Calu3 (cell line): ENCODE results near the gene FARS2. TPM values are rescaled to one million over a fixed set of nuclear protein-coding genes. Genes with fewer than 3 reads are reported as not detected.

Experiments
- BruUV-seq: library from RNA; stranded (reverse); fragments of 400-500 nt; replicated peaks from 2 replicates; lab custom pipeline; 2021; lab: Mats Ljungman, UMichigan
- CTCF ChIA-PET: fragments of 300-600 bp; sonication (Branson Sonifier 250); formaldehyde crosslinking; loops from one replicate; lab custom pipeline; 2022; ENCODE audit warnings: antibody characterized with exemption; lab: Charles Lee
- DNase-seq: peaks from one replicate; pipeline ENCODE4 v3.0.0; 2022
- H3K27ac Mint-ChIP-seq: one replicate; pipeline ENCODE4 v1.8.0; 2022; ENCODE audit warnings: mixed read lengths; ENCODE audit not compliant: unreplicated experiment
- H3K27me3 Mint-ChIP-seq: one replicate; pipeline ENCODE4 v1.8.0; 2022; ENCODE audit warnings: mixed read lengths; ENCODE audit not compliant: unreplicated experiment
- H3K36me3 Mint-ChIP-seq: one replicate; pipeline ENCODE4 v1.8.0; 2022; ENCODE audit warnings: mild to moderate bottlenecking, moderate library complexity, mixed read lengths; ENCODE audit not compliant: insufficient read depth, unreplicated experiment
- H3K4me1 Mint-ChIP-seq: one replicate; pipeline ENCODE4 v1.8.0; 2022; ENCODE audit warnings: mild to moderate bottlenecking, low read depth, mixed read lengths; ENCODE audit not compliant: unreplicated experiment
- H3K4me3 Mint-ChIP-seq: one replicate; pipeline ENCODE4 v1.8.0; 2022; ENCODE audit warnings: mild to moderate bottlenecking, low read depth, moderate library complexity, mixed read lengths; ENCODE audit not compliant: unreplicated experiment
- H3K9me3 Mint-ChIP-seq: one replicate; pipeline ENCODE4 v1.8.0; 2022; ENCODE audit warnings: low read depth, mixed read lengths; ENCODE audit not compliant: unreplicated experiment
- CTCF ChIP-seq: fragments of 200-600 bp; IDR thresholded peaks from one replicate; pipeline ENCODE4 v1.8.0; 2022; ENCODE audit warnings: antibody characterized with exemption; ENCODE audit not compliant: unreplicated experiment
- intact Hi-C: fragments of 100-400 bp; cut with micrococcal nuclease; formaldehyde crosslinking; loops from one replicate; pipeline ENCODE4 v1.10.0; 2022; ENCODE audit not compliant: unreplicated experiment
- total RNA-seq: library from RNA; stranded (reverse); gene quantifications from 2 replicates; pipeline ENCODE4 v1.2.3, GENCODE V29; 2022

Gene FARS2
- total RNA-seq, 1 experiment from 2014 or later: 13.4 TPM

GRCh38 chr6:5223309-5223708, 38.0 kb upstream of the FARS2 start:
- intact Hi-C loops: no loop called here

GRCh38 chr6:5229356-5229755, 32.0 kb upstream of the FARS2 start:
- Mint-ChIP-seq H3K9me3 (no peaks in the 10 kb centered on the region), H3K4me1 (no peaks in the 10 kb centered on the region), H3K36me3 (no peaks in the 10 kb centered on the region), H3K27me3 (no peaks in the 10 kb centered on the region), H3K4me3 (no peak overlapping the region), H3K27ac (no peak overlapping the region)
- no TSS peak for BruUV-seq
- CTCF ChIA-PET: no interaction called here
- TF ChIP-seq CTCF: no peak
- intact Hi-C loops: no loop called here
- no peak for DNase-seq

More at GRCh38 chr6:5223309-5223708, 38.0 kb upstream of the FARS2 start:
- H3K9me3 Mint-ChIP-seq: no peaks in the 10 kb centered on the region
- CTCF ChIA-PET: no interaction called here
- no TSS peak for BruUV-seq
- H3K27ac Mint-ChIP-seq: no peak overlapping the region
- H3K27me3 Mint-ChIP-seq: no peaks in the 10 kb centered on the region
- H3K4me1 Mint-ChIP-seq: no peaks in the 10 kb centered on the region
- no peak for DNase-seq
- H3K4me3 Mint-ChIP-seq: no peak overlapping the region
- TF ChIP-seq CTCF: no peak
- H3K36me3 Mint-ChIP-seq: no peaks in the 10 kb centered on the region

GRCh38 chr6:5230081-5230480, 31.2 kb upstream of the FARS2 start:
- no peaks in the 10 kb centered on the region for H3K36me3 Mint-ChIP-seq

GRCh38 chr6:5231289-5231688, 30.0 kb upstream of the FARS2 start:
- CTCF ChIA-PET: no interaction called here
- Mint-ChIP-seq H3K4me3 (no peak overlapping the region), H3K4me1 (no peaks in the 10 kb centered on the region), H3K9me3 (no peaks in the 10 kb centered on the region), H3K36me3 (no peaks in the 10 kb centered on the region), H3K27ac (no peak overlapping the region), H3K27me3 (no peaks in the 10 kb centered on the region)
- no peak for TF ChIP-seq CTCF
- BruUV-seq: no TSS peak
- intact Hi-C loops: no loop called here
- no peak for DNase-seq

More at GRCh38 chr6:5230081-5230480, 31.2 kb upstream of the FARS2 start:
- no peaks in the 10 kb centered on the region for H3K27me3 Mint-ChIP-seq
- H3K27ac Mint-ChIP-seq: no peak overlapping the region
- CTCF ChIA-PET: interaction anchor here (0.5 kb wide), 1 partner anchor 413 kb away, joined by 3 read pairs; no protein-coding TSS in a partner anchor
- intact Hi-C loops: no loop called here
- H3K4me1 Mint-ChIP-seq: no peaks in the 10 kb centered on the region
- no peak overlapping the region for H3K4me3 Mint-ChIP-seq
- TF ChIP-seq CTCF: no peak
- DNase-seq: no peak
- no TSS peak for BruUV-seq
- no peaks in the 10 kb centered on the region for H3K9me3 Mint-ChIP-seq
